ENCODE measurements around the gene GET3.

Gene GET3

GRCh38 chr19:12757544-12758274, 20.4 kb downstream of the GET3 start:
- peak overlapping the region; percentile 61 for H3K9ac ChIP-seq (ENCODE audit: low read depth, low read length)

DNA sequence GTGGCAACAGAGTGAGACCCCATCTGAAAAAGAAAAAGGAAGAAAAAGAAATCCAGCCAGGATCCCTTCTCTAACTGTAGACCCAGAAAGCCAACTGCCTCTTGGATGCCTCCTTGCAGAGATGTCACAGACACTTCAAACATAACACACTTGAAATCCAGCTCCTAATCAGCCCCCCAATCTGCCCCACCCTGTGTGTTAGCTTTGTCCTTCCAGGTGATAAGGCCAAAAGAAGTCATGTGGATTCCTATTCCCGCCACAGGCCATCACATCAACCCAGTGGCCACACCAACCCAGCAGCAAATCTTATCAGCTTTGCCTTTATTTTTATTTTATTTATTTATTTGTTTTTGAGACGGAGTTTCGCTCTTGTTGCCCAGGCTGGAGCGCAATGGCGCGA, 22.4 kb downstream of the GET3 start:
- Histone ChIP-seq H3K9ac (ENCODE audit: low read depth, low read length) (no peak overlapping the region), H3K4me3 (ENCODE audit: low read length) (no peak overlapping the region), H3K27me3 (ENCODE audit: control insufficient read depth, insufficient read depth, low read length) (no peaks in the 10 kb centered on the region), H3K4me1 (ENCODE audit: control insufficient read depth, insufficient read depth, low read length) (no peaks in the 10 kb centered on the region), H3K9me3 (replicated peaks; ENCODE audit: low read length) (no peaks in the 10 kb centered on the region), H3K36me3 (ENCODE audit: insufficient read depth, low read length) (peaks cover 5% of the 10 kb centered on the region), H3K4me2 (ENCODE audit: low read length) (no peak overlapping the region)

More at GRCh38 chr19:12757544-12758274, 20.4 kb downstream of the GET3 start:
- H3K4me1 ChIP-seq (ENCODE audit: control insufficient read depth, insufficient read depth, low read length): no peaks in the 10 kb centered on the region
- H3K36me3 ChIP-seq (ENCODE audit: insufficient read depth, low read length): no peaks in the 10 kb centered on the region
- peak overlapping the region; percentile 66 for H3K4me3 ChIP-seq (ENCODE audit: low read length)
- peak overlapping the region; percentile 70 for H3K4me2 ChIP-seq (ENCODE audit: low read length)
- H3K27me3 ChIP-seq (ENCODE audit: control insufficient read depth, insufficient read depth, low read length): no peaks in the 10 kb centered on the region
- H3K9me3 ChIP-seq (replicated peaks; ENCODE audit: low read length): no peaks in the 10 kb centered on the region

DNA sequence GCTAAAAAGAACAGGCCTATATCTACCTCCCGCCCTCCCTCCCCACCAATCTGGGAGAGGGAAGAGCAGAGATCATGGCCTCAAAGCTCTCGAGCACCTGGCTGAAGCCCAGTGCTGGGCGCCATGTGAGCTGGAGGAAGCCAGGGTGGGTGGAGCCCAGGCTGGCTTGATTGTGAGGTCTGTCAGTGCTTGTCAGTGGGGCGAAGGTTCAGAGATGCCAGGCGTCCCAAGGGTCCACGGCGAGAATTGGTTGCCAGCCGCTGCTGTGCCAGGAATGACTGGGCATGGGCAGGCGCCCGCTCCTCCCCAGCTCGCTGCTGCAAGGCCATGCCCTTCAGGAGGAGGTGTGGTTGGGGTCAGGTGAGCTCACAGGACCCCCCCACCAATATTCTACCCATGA, 25.8 kb downstream of the GET3 start:
- Histone ChIP-seq H3K36me3 (ENCODE audit: insufficient read depth, low read length) (peaks cover 5% of the 10 kb centered on the region), H3K9me3 (replicated peaks; ENCODE audit: low read length) (no peaks in the 10 kb centered on the region), H3K4me3 (ENCODE audit: low read length) (no peak overlapping the region), H3K9ac (ENCODE audit: low read depth, low read length) (no peak overlapping the region), H3K4me2 (ENCODE audit: low read length) (no peak overlapping the region), H3K4me1 (ENCODE audit: control insufficient read depth, insufficient read depth, low read length) (peaks cover 2% of the 10 kb centered on the region), H3K27me3 (ENCODE audit: control insufficient read depth, insufficient read depth, low read length) (no peaks in the 10 kb centered on the region)

DNA sequence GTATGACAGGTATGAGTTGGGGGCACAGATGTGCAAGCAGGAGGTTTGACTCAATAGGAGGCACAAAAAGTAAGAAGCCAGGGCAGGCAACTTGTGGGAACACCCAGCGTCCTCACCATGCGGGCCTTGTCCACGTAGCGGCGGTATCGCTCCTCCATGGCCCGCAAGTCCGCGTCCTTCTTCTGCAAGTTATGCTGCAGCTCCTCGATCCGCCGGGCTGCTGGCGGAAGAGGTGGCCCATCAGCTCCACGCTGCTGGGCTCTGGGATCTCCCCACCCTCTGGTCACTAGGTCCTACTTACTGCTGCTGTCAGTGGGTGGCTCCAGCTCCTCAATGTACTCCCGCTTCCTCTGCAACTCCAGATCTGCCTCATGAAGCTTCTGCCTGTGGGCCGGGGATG, 27.4 kb downstream of the GET3 start:
- peaks cover 2% of the 10 kb centered on the region for H3K4me1 ChIP-seq (ENCODE audit: control insufficient read depth, insufficient read depth, low read length)
- no peaks in the 10 kb centered on the region for H3K27me3 ChIP-seq (ENCODE audit: control insufficient read depth, insufficient read depth, low read length)
- no peak overlapping the region for H3K9ac ChIP-seq (ENCODE audit: low read depth, low read length)
- no peak overlapping the region for H3K4me2 ChIP-seq (ENCODE audit: low read length)
- no peaks in the 10 kb centered on the region for H3K9me3 ChIP-seq (replicated peaks; ENCODE audit: low read length)
- no peak overlapping the region for H3K4me3 ChIP-seq (ENCODE audit: low read length)
- peaks cover 10% of the 10 kb centered on the region for H3K36me3 ChIP-seq (ENCODE audit: insufficient read depth, low read length)

DNA sequence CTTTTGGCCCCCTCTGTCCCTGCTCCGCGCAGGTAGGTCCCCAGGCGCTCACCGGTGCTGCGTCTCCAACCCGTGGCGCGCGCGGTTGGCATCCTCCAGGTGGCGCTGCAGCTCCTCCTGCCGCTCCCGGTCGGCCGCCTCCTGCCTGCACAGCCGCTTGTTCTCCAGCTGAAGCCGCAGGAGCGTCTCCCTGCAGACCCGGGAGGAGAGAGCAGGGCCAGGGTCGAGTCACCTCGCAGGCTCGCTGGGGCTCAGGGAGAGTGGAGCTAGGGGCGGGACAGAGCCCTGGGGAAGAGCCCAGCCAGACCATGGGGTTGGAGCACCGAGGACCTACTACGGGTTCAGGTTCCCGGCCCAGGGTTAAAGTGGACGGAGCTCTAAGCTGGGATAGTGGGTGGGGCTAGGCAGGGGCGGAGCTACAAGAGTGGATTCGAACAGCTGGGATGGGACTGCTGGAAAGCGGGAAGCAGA, 28.8 kb downstream of the GET3 start:
- Histone ChIP-seq H3K36me3 (ENCODE audit: insufficient read depth, low read length) (peaks cover 10% of the 10 kb centered on the region), H3K4me3 (ENCODE audit: low read length) (no peak overlapping the region), H3K9me3 (replicated peaks; ENCODE audit: low read length) (no peaks in the 10 kb centered on the region), H3K9ac (ENCODE audit: low read depth, low read length) (no peak overlapping the region), H3K27me3 (ENCODE audit: control insufficient read depth, insufficient read depth, low read length) (no peaks in the 10 kb centered on the region), H3K4me1 (ENCODE audit: control insufficient read depth, insufficient read depth, low read length) (peaks cover 2% of the 10 kb centered on the region), H3K4me2 (ENCODE audit: low read length) (peak overlapping the region; percentile 98)

GRCh38 chr19:12767150-12767549, 29.9 kb downstream of the GET3 start:
- H3K36me3 ChIP-seq (ENCODE audit: insufficient read depth, low read length): peaks cover 10% of the 10 kb centered on the region
- no peak overlapping the region for H3K9ac ChIP-seq (ENCODE audit: low read depth, low read length)
- H3K4me2 ChIP-seq (ENCODE audit: low read length): no peak overlapping the region
- H3K27me3 ChIP-seq (ENCODE audit: control insufficient read depth, insufficient read depth, low read length): no peaks in the 10 kb centered on the region
- peaks cover 2% of the 10 kb centered on the region for H3K4me1 ChIP-seq (ENCODE audit: control insufficient read depth, insufficient read depth, low read length)
- H3K9me3 ChIP-seq (replicated peaks; ENCODE audit: low read length): no peaks in the 10 kb centered on the region
- no peak overlapping the region for H3K4me3 ChIP-seq (ENCODE audit: low read length)

DNA sequence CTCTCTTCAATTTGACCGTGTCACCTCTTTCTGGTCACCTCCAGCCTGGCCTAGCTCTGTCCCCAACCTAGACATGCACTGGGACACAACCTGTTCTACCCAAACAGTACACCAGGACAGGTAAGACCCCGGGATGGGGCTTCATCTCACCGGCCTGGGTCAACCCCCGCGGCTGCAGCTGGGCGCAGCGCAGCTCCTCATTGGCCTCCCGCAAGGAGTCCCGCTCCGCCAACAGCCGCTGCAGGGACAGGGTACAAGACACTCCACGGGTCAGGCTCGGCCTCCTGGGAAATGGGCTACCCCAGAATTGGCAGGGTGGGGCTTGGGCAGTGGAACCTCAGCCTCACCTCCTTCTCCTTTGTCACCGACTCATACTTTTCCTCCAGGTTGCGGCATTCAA, 30.4 kb downstream of the GET3 start:
- Histone ChIP-seq H3K9me3 (replicated peaks; ENCODE audit: low read length) (no peaks in the 10 kb centered on the region), H3K4me1 (ENCODE audit: control insufficient read depth, insufficient read depth, low read length) (peaks cover 2% of the 10 kb centered on the region), H3K4me2 (ENCODE audit: low read length) (no peak overlapping the region), H3K27me3 (ENCODE audit: control insufficient read depth, insufficient read depth, low read length) (no peaks in the 10 kb centered on the region), H3K36me3 (ENCODE audit: insufficient read depth, low read length) (peaks cover 10% of the 10 kb centered on the region), H3K4me3 (ENCODE audit: low read length) (no peak overlapping the region), H3K9ac (ENCODE audit: low read depth, low read length) (no peak overlapping the region)

GRCh38 chr19:12769689-12770088, 32.4 kb downstream of the GET3 start:
- Histone ChIP-seq H3K27me3 (ENCODE audit: control insufficient read depth, insufficient read depth, low read length) (no peaks in the 10 kb centered on the region), H3K9ac (ENCODE audit: low read depth, low read length) (no peak overlapping the region), H3K4me3 (ENCODE audit: low read length) (no peak overlapping the region), H3K36me3 (ENCODE audit: insufficient read depth, low read length) (peaks cover 5% of the 10 kb centered on the region), H3K4me2 (ENCODE audit: low read length) (no peak overlapping the region), H3K4me1 (ENCODE audit: control insufficient read depth, insufficient read depth, low read length) (peaks cover 9% of the 10 kb centered on the region), H3K9me3 (replicated peaks; ENCODE audit: low read length) (no peaks in the 10 kb centered on the region)

- no peaks in the 10 kb centered on the region for H3K9me3 ChIP-seq (replicated peaks; ENCODE audit: low read length)
- peaks cover 5% of the 10 kb centered on the region for H3K36me3 ChIP-seq (ENCODE audit: insufficient read depth, low read length)
- no peak overlapping the region for H3K4me2 ChIP-seq (ENCODE audit: low read length)
- H3K9ac ChIP-seq (ENCODE audit: low read depth, low read length): no peak overlapping the region
- H3K27me3 ChIP-seq (ENCODE audit: control insufficient read depth, insufficient read depth, low read length): no peaks in the 10 kb centered on the region
- H3K4me1 ChIP-seq (ENCODE audit: control insufficient read depth, insufficient read depth, low read length): peaks cover 14% of the 10 kb centered on the region
- H3K4me3 ChIP-seq (ENCODE audit: low read length): no peak overlapping the region
These were observed 33.6 kb downstream of the GET3 start for GRCh38 chr19:12770922-12771321.

GRCh38 chr19:12772323-12772722, 35.0 kb downstream of the GET3 start:
- peaks cover 12% of the 10 kb centered on the region for H3K4me1 ChIP-seq (ENCODE audit: control insufficient read depth, insufficient read depth, low read length)
- H3K27me3 ChIP-seq (ENCODE audit: control insufficient read depth, insufficient read depth, low read length): no peaks in the 10 kb centered on the region
- peaks cover 5% of the 10 kb centered on the region for H3K36me3 ChIP-seq (ENCODE audit: insufficient read depth, low read length)
- no peak overlapping the region for H3K9ac ChIP-seq (ENCODE audit: low read depth, low read length)
- no peak overlapping the region for H3K4me3 ChIP-seq (ENCODE audit: low read length)
- no peaks in the 10 kb centered on the region for H3K9me3 ChIP-seq (replicated peaks; ENCODE audit: low read length)
- no peak overlapping the region for H3K4me2 ChIP-seq (ENCODE audit: low read length)

DNA sequence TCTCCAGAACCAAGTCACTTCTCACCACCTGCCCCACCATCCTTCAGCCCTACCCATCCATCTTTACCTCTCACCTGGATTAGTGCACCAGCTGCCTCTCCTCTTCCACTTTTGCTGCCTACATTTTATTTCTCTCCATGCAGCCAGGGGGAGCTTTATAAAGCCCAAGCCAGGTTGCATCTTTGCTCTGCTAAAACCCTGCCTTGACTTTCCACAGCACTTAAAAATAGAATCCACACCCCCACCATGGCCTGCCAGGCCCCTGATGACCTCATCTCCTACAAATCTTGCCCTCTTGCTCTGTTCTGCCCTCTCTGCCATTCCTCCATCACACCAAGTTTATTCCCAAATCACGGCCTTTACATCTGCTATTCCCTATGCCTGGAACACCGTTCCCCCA, 36.3 kb downstream of the GET3 start:
- Histone ChIP-seq H3K4me1 (ENCODE audit: control insufficient read depth, insufficient read depth, low read length) (peaks cover 16% of the 10 kb centered on the region), H3K9ac (ENCODE audit: low read depth, low read length) (no peak overlapping the region), H3K9me3 (replicated peaks; ENCODE audit: low read length) (no peaks in the 10 kb centered on the region), H3K4me3 (ENCODE audit: low read length) (no peak overlapping the region), H3K36me3 (ENCODE audit: insufficient read depth, low read length) (peaks cover 5% of the 10 kb centered on the region), H3K4me2 (ENCODE audit: low read length) (no peak overlapping the region), H3K27me3 (ENCODE audit: control insufficient read depth, insufficient read depth, low read length) (no peaks in the 10 kb centered on the region)

Data from skeletal muscle satellite cell (primary cell).